H9 (cell line): ENCODE results near the gene FUZ. TPM values are rescaled to one million over a fixed set of nuclear protein-coding genes. Genes with fewer than 3 reads are reported as not detected.

ENCODE experiments used
- DNase-seq: peaks from one replicate; pipeline ENCODE4 v3.0.0-alpha.2; 2017
- H2AFZ ChIP-seq: one replicate; pipeline ENCODE4 v1.6.1; 2013; ENCODE audit warnings: mild to moderate bottlenecking, low read length, control low read depth, moderate library complexity
- H2AK5ac ChIP-seq: 2 replicates; pipeline ENCODE4 v1.6.1; 2013; ENCODE audit warnings: low read length, control low read depth, mixed read lengths; ENCODE audit not compliant: insufficient read length
- H2BK120ac ChIP-seq: one replicate; pipeline ENCODE4 v1.6.1; 2013; ENCODE audit warnings: low read depth, mild to moderate bottlenecking, low read length, control low read depth, inconsistent platforms; ENCODE audit not compliant: poor library complexity, severe bottlenecking
- H2BK12ac ChIP-seq: 2 replicates; pipeline ENCODE4 v1.6.1; 2013; ENCODE audit warnings: low read length, control low read depth, mixed read lengths, low read depth; ENCODE audit not compliant: insufficient read length
- H2BK15ac ChIP-seq: 2 replicates; pipeline ENCODE4 v1.6.1; 2013; ENCODE audit warnings: low read depth, low read length, control low read depth
- H2BK20ac ChIP-seq: one replicate; pipeline ENCODE4 v1.6.1; 2013; ENCODE audit warnings: low read depth, mild to moderate bottlenecking, low read length, control low read depth, inconsistent platforms; ENCODE audit not compliant: poor library complexity, severe bottlenecking
- H2BK5ac ChIP-seq: 2 replicates; pipeline ENCODE4 v1.6.1; 2013; ENCODE audit warnings: low read length, control low read depth, mixed read lengths; ENCODE audit not compliant: insufficient read length
- H3K14ac ChIP-seq: 2 replicates; pipeline ENCODE4 v1.6.1; 2013; ENCODE audit warnings: low read length, control low read depth; ENCODE audit not compliant: insufficient read depth
- H3K18ac ChIP-seq: 2 replicates; pipeline ENCODE4 v1.6.1; 2013; ENCODE audit warnings: low read depth, mild to moderate bottlenecking, mixed read lengths, low read length, control low read depth; ENCODE audit not compliant: insufficient read length
- H3K23ac ChIP-seq: 2 replicates; pipeline ENCODE4 v1.6.1; 2013; ENCODE audit warnings: low read length, control low read depth, mixed read lengths, low read depth; ENCODE audit not compliant: insufficient read length
- H3K23me2 ChIP-seq: 2 replicates; pipeline ENCODE4 v1.6.1; 2013; ENCODE audit warnings: low read depth, mild to moderate bottlenecking, mixed read lengths, low read length, control low read depth; ENCODE audit not compliant: insufficient read length, poor library complexity, severe bottlenecking
- H3K27ac ChIP-seq: 2 replicates; pipeline ENCODE4 v1.5.1; 2013; ENCODE audit warnings: low read length, control low read depth, mixed read lengths, low read depth; ENCODE audit not compliant: insufficient read length
- H3K27me3 ChIP-seq: 2 replicates; pipeline ENCODE4 v1.6.1; 2013; ENCODE audit warnings: low read length, control low read depth, inconsistent platforms; ENCODE audit not compliant: insufficient read depth
- H3K4ac ChIP-seq: 2 replicates; pipeline ENCODE4 v1.6.1; 2013; ENCODE audit warnings: low read depth, mild to moderate bottlenecking, control low read depth, inconsistent platforms, low read length, moderate library complexity
- H3K4me1 ChIP-seq: 2 replicates; pipeline ENCODE4 v1.6.1; 2013; ENCODE audit warnings: low read length, control low read depth, inconsistent platforms; ENCODE audit not compliant: insufficient read depth
- H3K4me2 ChIP-seq: 2 replicates; pipeline ENCODE4 v1.6.1; 2013; ENCODE audit warnings: low read length, control low read depth, mixed read lengths; ENCODE audit not compliant: insufficient read length, insufficient read depth
- H3K56ac ChIP-seq: 2 replicates; pipeline ENCODE4 v1.6.1; 2013; ENCODE audit warnings: low read depth, mild to moderate bottlenecking, mixed read lengths, low read length, control low read depth; ENCODE audit not compliant: insufficient read length
- H3K79me1 ChIP-seq: 2 replicates; pipeline ENCODE4 v1.6.1; 2013; ENCODE audit warnings: low read depth, mild to moderate bottlenecking, moderate library complexity, low read length, control low read depth, inconsistent platforms; ENCODE audit not compliant: insufficient read depth, poor library complexity, severe bottlenecking
- H3K79me2 ChIP-seq: 2 replicates; pipeline ENCODE4 v1.6.1; 2013; ENCODE audit warnings: low read length, control low read depth, inconsistent platforms; ENCODE audit not compliant: insufficient read depth
- H3K9ac ChIP-seq: 2 replicates; pipeline ENCODE4 v1.6.1; 2013; ENCODE audit warnings: low read length, control low read depth, mixed read lengths; ENCODE audit not compliant: insufficient read length; ENCODE audit errors: extremely low read depth
- H3K9me3 ChIP-seq: one replicate; pipeline ENCODE4 v1.6.1; 2013; ENCODE audit warnings: low read depth, low read length, inconsistent platforms; ENCODE audit not compliant: control insufficient read depth
- H3T11ph ChIP-seq: one replicate; pipeline ENCODE4 v1.6.1; 2013; ENCODE audit warnings: mild to moderate bottlenecking, low read length, control low read depth, inconsistent platforms
- H4K20me1 ChIP-seq: one replicate; pipeline ENCODE4 v1.6.1; 2013; ENCODE audit not compliant: control insufficient read depth, insufficient read length, insufficient read depth
- H4K5ac ChIP-seq: 2 replicates; pipeline ENCODE4 v1.6.1; 2013; ENCODE audit warnings: low read depth, mild to moderate bottlenecking, mixed read lengths, low read length, control low read depth; ENCODE audit not compliant: insufficient read length
- H4K8ac ChIP-seq: replicated peaks from 2 replicates; pipeline ENCODE4 v1.6.1; 2013; ENCODE audit warnings: low read length, control low read depth, mixed read lengths, low read depth; ENCODE audit not compliant: insufficient read length
- H4K91ac ChIP-seq: 2 replicates; pipeline ENCODE4 v1.6.1; 2013; ENCODE audit warnings: low read depth, mild to moderate bottlenecking, moderate library complexity, mixed read lengths, low read length, control low read depth; ENCODE audit not compliant: insufficient read length
- H3K27ac Mint-ChIP-seq, 3 experiments: 2 replicates in 2 of 3; 3 replicates in 1 of 3; pipeline ENCODE4 v1.8.0; 2020 to 2021; ENCODE audit warnings: mixed read lengths in 3 of 3, mild to moderate bottlenecking in 1 of 3, moderate library complexity in 1 of 3
- H3K27me3 Mint-ChIP-seq: 2 replicates; pipeline ENCODE4 v1.8.0; 2021; ENCODE audit warnings: low read depth, mild to moderate bottlenecking, moderate library complexity, mixed read lengths
- H3K36me3 Mint-ChIP-seq, 3 experiments: 2 replicates in 2 of 3; 3 replicates in 1 of 3; pipeline ENCODE4 v1.8.0; 2020 to 2021; ENCODE audit warnings: low read depth in 3 of 3, mixed read lengths in 3 of 3; ENCODE audit not compliant: insufficient read depth in 1 of 3
- H3K4me1 Mint-ChIP-seq, 2 experiments: 2 replicates each; pipeline ENCODE4 v1.8.0; 2020; ENCODE audit warnings: mixed read lengths in 2 of 2
- H3K4me3 Mint-ChIP-seq, 2 experiments: 2 replicates in 1 of 2; 3 replicates in 1 of 2; pipeline ENCODE4 v1.8.0; 2020 to 2021; ENCODE audit warnings: mild to moderate bottlenecking in 2 of 2, mixed read lengths in 2 of 2, moderate library complexity in 1 of 2
- H3K9me3 Mint-ChIP-seq, 2 experiments: 2 replicates in 1 of 2; 3 replicates in 1 of 2; pipeline ENCODE4 v1.8.0; 2020; ENCODE audit warnings: mild to moderate bottlenecking in 2 of 2, mixed read lengths in 2 of 2, moderate library complexity in 1 of 2
- WGBS: extraction: QIAGEN DNeasy Blood & Tissue Kit; methylation state at CpG from one replicate; pipeline ENCODE4 v1.1.7; 2013; ENCODE audit warnings: missing lambda C conversion rate, low lambda C conversion rate, mixed read lengths; ENCODE audit not compliant: insufficient read length; ENCODE audit errors: extremely low coverage; 5-methylcytosine and 5-hydroxymethylcytosine counted together
- total RNA-seq: library from RNA; stranded (reverse); gene quantifications from 2 replicates; pipeline ENCODE4 v1.2.1, GENCODE V29; 2021
- TF ChIP-seq, protein P1 (sequence below): fragments of 200-600 bp; sonication (generic); conservative IDR thresholded peaks from 3 replicates; pipeline ENCODE4 v1.8.0; 2021; ENCODE audit warnings: antibody characterized with exemption, mild to moderate bottlenecking

The FUZ gene
- total RNA-seq, 1 experiment from 2014 or later: 25.1 TPM

DNA sequence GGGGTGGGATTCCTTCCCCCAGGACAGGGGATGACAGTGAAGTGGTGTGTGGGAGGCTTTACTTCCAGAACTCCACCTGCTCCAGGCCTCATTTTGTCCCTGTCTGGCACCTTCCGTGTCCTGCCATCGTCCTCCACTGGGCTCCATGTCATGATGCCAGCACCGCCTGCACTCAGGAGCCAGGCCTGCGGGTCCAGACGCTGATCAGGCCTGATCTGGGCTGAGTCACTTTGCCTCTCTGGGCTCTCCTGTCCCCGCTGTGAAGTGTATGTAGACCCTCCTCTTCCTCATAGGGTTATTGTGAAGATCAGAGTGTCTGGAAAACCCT is 9.6 kb downstream of the FUZ start:
- no peak overlapping the region for H3K14ac ChIP-seq
- no peaks in the 10 kb centered on the region; a peak in 1 of 5 replicates for H3K9me3 Mint-ChIP-seq
- H2AK5ac ChIP-seq: no peak overlapping the region
- H3K56ac ChIP-seq: no peak overlapping the region
- no peak overlapping the region for H2BK120ac ChIP-seq
- H3K79me2 ChIP-seq: no peaks in the 10 kb centered on the region
- no peaks in the 10 kb centered on the region for H3K27me3 Mint-ChIP-seq
- TF ChIP-seq, protein P1, sequence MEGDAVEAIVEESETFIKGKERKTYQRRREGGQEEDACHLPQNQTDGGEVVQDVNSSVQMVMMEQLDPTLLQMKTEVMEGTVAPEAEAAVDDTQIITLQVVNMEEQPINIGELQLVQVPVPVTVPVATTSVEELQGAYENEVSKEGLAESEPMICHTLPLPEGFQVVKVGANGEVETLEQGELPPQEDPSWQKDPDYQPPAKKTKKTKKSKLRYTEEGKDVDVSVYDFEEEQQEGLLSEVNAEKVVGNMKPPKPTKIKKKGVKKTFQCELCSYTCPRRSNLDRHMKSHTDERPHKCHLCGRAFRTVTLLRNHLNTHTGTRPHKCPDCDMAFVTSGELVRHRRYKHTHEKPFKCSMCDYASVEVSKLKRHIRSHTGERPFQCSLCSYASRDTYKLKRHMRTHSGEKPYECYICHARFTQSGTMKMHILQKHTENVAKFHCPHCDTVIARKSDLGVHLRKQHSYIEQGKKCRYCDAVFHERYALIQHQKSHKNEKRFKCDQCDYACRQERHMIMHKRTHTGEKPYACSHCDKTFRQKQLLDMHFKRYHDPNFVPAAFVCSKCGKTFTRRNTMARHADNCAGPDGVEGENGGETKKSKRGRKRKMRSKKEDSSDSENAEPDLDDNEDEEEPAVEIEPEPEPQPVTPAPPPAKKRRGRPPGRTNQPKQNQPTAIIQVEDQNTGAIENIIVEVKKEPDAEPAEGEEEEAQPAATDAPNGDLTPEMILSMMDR: no peak
- H2AFZ ChIP-seq: no peak overlapping the region
- peak overlapping the region in 1 of 2 experiments; percentile 34; a peak in 2 of 5 replicates for H3K4me3 Mint-ChIP-seq
- no CpG with 5 or more reads among the region's 6 CpGs for WGBS
- H3K36me3 Mint-ChIP-seq: peaks cover 22 to 56% (median 52%) of the 10 kb centered on the region in 3 experiments; a peak in 6 of 7 replicates
- H3K23me2 ChIP-seq: peaks cover 3% of the 10 kb centered on the region
- H2BK12ac ChIP-seq: no peak overlapping the region
- peak overlapping the region; percentile 22 to 90 (median 53); a peak in 3 of 7 replicates for H3K27ac Mint-ChIP-seq
- H4K20me1 ChIP-seq: peaks cover 2% of the 10 kb centered on the region
- H3K4me1 ChIP-seq: no peaks in the 10 kb centered on the region
- no peak overlapping the region for H3T11ph ChIP-seq
- no peak overlapping the region for H2BK15ac ChIP-seq
- H3K4me2 ChIP-seq: no peak overlapping the region
- H3K23ac ChIP-seq: no peak overlapping the region
- H3K9me3 ChIP-seq: no peaks in the 10 kb centered on the region
- no peak overlapping the region for H3K9ac ChIP-seq
- H3K4me1 Mint-ChIP-seq: peaks cover 7 to 34% of the 10 kb centered on the region in 2 experiments
- H4K91ac ChIP-seq: no peak overlapping the region
- H3K18ac ChIP-seq: no peak overlapping the region
- no peaks in the 10 kb centered on the region for H3K79me1 ChIP-seq
- no peaks in the 10 kb centered on the region for H3K27me3 ChIP-seq
- no peak overlapping the region for H3K27ac ChIP-seq
- no peak overlapping the region for H2BK5ac ChIP-seq
- H4K5ac ChIP-seq: no peak overlapping the region
- H3K4ac ChIP-seq: no peak overlapping the region
- no peak for DNase-seq
- H2BK20ac ChIP-seq: no peak overlapping the region
- no peak overlapping the region for H4K8ac ChIP-seq
